ES-I3 (cell line): ENCODE data around the gene PLN.

Source experiments
- H3K36me3 ChIP-seq: 2 replicates; pipeline ENCODE4 v1.6.1; 2013; ENCODE audit warnings: mild to moderate bottlenecking, low read length, control low read depth, moderate library complexity; ENCODE audit not compliant: insufficient read depth
- H3K4me1 ChIP-seq: 2 replicates; pipeline ENCODE4 v1.6.1; 2013; ENCODE audit warnings: mild to moderate bottlenecking, control low read depth, low read length; ENCODE audit not compliant: insufficient read depth
- H3K9ac ChIP-seq: 2 replicates; pipeline ENCODE4 v1.6.1; 2013; ENCODE audit warnings: low read depth, mild to moderate bottlenecking, low read length, moderate library complexity
- H3K9me3 ChIP-seq: 2 replicates; pipeline ENCODE4 v1.6.1; 2013; ENCODE audit warnings: mild to moderate bottlenecking, low read length, moderate library complexity; ENCODE audit not compliant: control insufficient read depth, insufficient read depth

PLN gene

DNA sequence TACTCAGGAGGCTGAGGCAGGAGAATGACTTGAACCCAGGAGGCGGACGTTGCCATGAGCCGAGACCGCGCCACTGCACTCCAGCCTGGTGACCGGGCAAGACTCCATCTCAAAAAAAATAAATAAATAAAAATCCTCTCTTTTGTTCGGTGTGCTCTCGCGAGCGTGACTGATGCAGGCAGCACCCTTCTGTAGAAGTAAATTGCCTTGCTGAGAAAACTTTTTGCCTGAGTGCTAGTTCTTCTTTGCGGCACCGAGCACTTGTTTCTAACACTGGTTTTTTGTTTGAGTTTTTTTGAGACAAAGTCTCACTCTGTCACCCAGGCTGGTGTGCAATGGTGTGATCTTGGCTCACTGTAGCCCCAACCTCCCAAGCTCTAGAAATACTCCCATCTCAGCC, 30.5 kb downstream of the PLN start:
- Histone ChIP-seq H3K4me1 (no peaks in the 10 kb centered on the region), H3K9me3 (peaks cover 52% of the 10 kb centered on the region), H3K36me3 (no peaks in the 10 kb centered on the region; the same call in 1 of the 2 replicates)

DNA sequence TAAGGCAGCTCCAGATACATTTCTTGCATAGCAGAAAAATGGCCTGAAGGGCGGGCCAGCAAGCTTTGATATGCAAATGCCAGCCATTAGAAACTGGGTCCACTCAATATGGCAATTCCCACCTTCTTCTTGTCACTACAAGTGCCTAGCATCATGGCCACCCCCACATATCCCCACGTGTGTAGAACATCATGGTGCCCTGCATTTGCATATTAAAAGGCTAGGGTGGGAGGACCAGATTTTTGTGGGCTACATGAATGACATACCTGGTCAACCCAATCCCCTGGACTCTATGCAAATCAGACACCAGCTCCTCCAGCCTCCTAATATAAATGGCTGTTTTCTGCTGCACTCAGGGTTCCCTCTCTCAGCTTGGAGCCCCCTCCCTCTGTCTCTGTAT, 31.7 kb downstream of the PLN start:
- Histone ChIP-seq H3K9ac (no peak overlapping the region), H3K4me1 (no peaks in the 10 kb centered on the region), H3K36me3 (no peaks in the 10 kb centered on the region; the same call in 1 of the 2 replicates), H3K9me3 (peaks cover 40% of the 10 kb centered on the region)

More for the DNA sequence above, 30.5 kb downstream of the PLN start:
- no peak overlapping the region for H3K9ac ChIP-seq

DNA sequence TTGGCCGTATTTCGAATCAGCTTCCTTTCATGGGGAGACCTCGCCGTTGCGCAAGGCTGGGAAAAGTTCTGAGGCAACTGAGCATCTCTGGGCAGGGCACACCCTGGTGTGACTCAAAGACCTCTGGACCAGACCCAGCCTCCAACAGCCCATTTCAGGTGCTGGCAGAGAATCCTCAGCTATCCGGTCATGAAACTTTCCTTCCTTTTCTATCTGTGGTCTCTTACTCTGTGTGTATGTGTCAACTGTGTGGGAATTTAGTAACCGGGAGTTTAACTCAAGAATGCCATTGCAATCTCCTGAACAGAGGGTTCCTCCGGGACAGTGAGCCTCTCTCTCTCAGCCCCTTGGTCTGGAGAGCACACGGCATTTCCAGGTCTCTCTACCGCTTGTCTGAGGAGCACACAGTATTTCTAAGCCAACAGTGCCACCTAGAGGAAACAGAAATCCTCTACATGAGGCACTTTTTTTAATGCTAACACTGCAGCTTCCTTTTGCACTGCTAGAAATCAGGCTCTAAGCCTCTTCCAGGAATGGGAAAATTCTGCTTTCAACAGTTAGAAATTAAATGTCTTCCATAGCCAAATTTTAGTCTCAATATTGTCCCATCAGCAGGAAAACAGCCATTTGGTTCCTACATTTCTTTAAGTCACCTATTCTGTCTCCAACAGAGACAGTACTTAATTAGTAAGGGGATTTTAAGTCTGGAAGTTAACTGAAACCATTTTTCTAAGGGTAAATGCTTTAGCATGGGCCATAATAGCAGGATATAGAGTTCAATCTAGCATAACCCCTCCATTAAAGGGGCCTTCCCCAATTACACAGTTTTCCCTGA, 32.7 kb downstream of the PLN start:
- Histone ChIP-seq H3K9me3 (peaks cover 34% of the 10 kb centered on the region), H3K9ac (no peak overlapping the region), H3K4me1 (no peaks in the 10 kb centered on the region), H3K36me3 (no peaks in the 10 kb centered on the region; the same call in 1 of the 2 replicates)

DNA sequence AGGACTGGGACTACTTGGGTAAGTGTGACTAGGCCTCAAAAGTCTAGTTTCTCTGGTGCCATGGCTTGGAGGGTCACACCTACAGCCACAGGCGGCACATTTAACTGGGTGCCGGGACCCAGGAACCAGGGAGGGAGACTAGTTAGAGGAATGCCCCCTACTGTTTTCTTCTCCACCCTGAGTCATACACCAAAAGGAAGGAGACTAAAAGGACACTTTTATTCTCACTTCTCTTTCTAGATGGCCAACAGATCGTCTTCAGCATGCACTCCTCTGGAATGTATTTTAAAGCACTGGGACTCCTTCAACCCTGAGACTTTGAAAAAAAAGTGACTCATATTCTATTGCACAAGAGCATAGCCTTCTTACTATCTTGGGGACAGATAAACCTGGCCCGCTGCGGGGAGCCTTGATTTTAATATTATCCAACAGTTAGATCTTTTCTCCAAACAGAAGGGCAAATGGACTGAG, 33.4 kb downstream of the PLN start:
- Histone ChIP-seq H3K36me3 (no peaks in the 10 kb centered on the region; the same call in 1 of the 2 replicates), H3K4me1 (no peaks in the 10 kb centered on the region), H3K9me3 (peaks cover 32% of the 10 kb centered on the region)

DNA sequence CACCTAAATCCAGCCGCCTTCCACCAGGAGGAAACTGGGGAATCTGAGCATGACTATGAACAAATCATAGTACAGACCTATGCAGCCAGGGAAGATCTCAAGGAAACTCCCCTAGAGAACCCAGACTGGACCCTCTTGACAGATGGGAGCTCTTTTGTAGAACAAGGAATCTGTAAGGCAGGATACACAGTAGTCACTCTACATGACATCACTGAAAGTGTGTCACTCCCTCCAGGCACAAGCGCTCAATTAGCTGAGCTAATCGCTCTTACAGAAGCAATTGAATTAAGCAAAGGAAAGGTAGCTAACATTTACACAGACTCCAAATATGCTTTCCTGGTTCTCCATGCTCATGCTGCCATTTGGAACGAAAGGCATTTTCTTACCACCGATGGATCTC, 36.8 kb downstream of the PLN start:
- H3K36me3 ChIP-seq, result no peaks in the 10 kb centered on the region
- peaks cover 3% of the 10 kb centered on the region for H3K9me3 ChIP-seq
- H3K4me1 ChIP-seq, result peaks cover 3% of the 10 kb centered on the region
- no peak overlapping the region for H3K9ac ChIP-seq

More for the DNA sequence above, 33.4 kb downstream of the PLN start:
- no peak overlapping the region for H3K9ac ChIP-seq

DNA sequence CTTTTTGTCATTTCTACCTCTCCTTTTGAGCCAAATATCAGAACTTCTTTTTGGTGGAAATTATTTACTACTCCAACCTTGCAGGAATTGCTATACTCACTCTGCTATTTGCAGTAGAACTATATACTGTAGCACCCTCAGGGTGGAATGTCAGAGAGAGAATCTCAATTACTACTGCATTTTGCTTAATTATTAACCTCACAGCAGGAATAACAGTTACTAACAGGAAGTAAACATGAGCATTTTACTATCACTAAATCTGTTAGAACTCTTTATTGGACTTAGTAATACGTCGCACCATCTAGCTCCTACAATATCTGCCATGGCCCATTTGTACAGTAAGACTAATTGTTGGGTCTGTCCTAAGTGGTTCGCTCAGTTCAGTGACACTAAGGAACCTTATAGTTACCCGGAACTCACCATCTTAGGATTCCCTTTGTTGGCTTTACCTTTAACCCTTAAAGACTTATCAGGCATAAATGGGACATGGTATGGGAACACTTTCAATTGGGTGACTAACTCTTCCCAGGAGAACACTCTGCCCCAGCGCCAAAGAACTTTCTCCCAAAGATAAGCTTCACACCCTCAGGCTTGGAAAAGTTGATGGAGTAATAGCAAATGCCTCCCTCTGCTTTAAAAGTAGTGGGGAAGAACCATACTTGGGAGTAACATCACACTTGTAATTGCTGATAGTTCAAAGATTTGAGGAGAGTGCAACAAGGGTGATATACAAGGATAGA, 38.8 kb downstream of the PLN start:
- Histone ChIP-seq H3K9ac (no peak overlapping the region), H3K36me3 (no peaks in the 10 kb centered on the region), H3K4me1 (peaks cover 9% of the 10 kb centered on the region), H3K9me3 (no peaks in the 10 kb centered on the region)

DNA sequence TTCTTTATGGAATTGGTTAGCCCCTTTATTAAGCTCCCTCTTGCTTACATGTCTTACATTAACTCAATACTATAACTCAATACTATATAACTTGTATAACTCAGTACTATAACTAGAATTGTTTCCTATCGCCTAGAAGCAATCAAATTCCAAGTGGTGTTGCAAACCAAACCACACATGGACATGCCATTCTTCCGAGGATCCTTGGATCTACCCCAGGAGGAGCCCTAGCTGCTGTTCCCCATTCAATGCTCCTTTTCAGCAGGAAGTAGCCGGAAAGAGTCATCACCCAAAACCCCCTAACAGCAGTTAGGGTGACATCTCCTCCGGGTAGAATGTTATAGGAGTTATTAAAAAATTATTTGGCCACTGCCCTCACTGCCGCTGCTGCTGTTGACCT, 40.5 kb downstream of the PLN start:
- H3K9me3 ChIP-seq, result no peaks in the 10 kb centered on the region
- H3K4me1 ChIP-seq, result peaks cover 9% of the 10 kb centered on the region
- H3K9ac ChIP-seq, result no peak overlapping the region
- no peaks in the 10 kb centered on the region for H3K36me3 ChIP-seq

DNA sequence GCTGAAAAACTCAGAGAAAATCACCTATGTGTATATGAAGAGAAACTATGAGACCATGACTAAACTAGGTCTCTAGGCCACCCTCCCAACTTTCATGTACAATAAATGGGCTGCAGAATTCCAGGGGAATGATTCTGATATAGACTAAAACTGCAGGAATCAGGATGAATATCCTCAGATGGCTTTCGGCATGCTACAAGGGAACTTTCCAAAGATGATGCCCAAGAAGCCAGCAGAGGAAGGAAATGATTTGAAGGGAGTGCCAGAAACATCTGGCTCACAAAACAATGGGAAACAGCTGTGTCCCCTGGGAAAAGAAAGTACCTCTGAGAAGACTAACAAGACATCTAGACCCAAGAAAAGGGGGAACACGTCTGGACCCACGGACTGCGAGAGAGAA, 41.1 kb downstream of the PLN start:
- Histone ChIP-seq H3K36me3 (no peaks in the 10 kb centered on the region), H3K4me1 (peaks cover 9% of the 10 kb centered on the region), H3K9ac (no peak overlapping the region), H3K9me3 (no peaks in the 10 kb centered on the region)

DNA sequence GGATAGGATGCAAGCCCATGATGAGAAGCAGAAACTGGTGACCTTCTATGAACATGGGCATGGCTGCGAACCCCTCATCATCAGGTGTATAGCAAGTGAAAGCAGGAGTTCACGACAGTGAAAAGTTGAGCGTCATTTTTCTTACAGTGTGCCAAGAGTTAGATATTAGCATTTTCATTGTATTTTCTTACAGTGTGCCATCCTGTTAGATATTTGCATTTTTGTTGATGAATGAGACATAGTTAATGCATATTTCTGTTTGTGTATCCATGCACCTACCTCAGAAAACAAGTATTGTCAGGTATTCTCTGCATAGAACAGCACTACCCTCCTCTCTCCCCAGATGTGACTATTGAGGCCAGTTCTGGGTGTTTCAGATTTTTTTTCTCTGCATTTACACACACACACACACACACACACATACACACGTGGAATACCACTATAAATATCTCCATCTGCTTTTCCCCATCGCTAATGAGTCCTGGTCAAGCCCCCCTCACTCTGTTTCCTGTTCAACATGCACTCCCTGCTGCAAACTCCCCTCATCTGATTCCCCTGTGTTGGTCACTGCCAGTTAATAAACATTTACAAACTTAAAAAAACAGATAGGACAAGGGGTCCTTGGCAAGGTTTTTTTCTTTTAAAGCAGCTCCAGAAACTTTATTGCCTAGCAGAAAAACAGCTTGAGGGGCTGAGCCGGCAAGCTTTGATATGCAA, 41.7 kb downstream of the PLN start:
- peaks cover 9% of the 10 kb centered on the region for H3K4me1 ChIP-seq
- no peaks in the 10 kb centered on the region for H3K9me3 ChIP-seq
- no peak overlapping the region for H3K9ac ChIP-seq
- no peaks in the 10 kb centered on the region for H3K36me3 ChIP-seq

DNA sequence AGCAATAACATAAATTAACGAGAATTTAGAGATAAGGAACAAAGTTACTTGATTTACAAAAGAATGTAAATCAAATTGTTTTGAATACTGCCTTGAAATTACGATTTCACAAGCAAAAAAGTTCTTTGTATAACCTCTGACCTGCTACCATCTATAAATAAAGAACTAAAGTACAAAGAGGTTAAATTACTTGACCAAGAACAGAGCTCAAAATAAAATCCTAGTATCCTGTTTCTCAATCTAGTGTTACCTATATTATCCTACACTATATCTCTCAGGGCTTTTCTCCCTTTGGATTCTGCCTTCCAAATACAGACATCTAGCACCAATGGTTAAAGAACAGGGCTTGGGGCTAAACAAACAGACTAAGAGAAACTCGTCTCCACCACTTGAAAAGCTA, 43.8 kb downstream of the PLN start:
- Histone ChIP-seq H3K4me1 (peaks cover 9% of the 10 kb centered on the region), H3K36me3 (no peaks in the 10 kb centered on the region), H3K9me3 (0 out of 2 replicates have a peak, but pooled peaks cover 2% of the 10 kb centered on the region)

DNA sequence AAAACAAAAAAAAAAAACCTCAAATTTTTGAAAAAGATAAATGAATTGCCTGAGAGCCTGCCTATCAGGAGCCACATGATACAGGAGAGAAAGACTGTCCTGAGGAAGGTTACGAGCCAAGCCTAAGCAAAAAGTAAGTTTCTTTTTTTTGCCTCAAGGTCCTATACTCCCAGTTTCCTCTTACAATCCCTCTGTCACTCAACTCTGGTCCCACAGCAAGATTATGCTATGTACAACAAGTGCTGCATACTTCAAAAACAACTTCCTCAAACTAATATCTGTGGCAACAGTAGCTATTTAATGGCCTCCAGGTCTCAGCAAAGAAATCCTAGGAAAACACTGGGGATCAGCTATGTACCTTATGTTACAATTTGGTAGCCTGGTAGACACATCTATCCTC, 46.8 kb downstream of the PLN start:
- Histone ChIP-seq H3K9me3 (0 out of 2 replicates have a peak, but pooled peaks cover 2% of the 10 kb centered on the region), H3K9ac (no peak overlapping the region), H3K4me1 (peaks cover 6% of the 10 kb centered on the region), H3K36me3 (no peaks in the 10 kb centered on the region)

More for the DNA sequence above, 43.8 kb downstream of the PLN start:
- no peak overlapping the region for H3K9ac ChIP-seq

DNA sequence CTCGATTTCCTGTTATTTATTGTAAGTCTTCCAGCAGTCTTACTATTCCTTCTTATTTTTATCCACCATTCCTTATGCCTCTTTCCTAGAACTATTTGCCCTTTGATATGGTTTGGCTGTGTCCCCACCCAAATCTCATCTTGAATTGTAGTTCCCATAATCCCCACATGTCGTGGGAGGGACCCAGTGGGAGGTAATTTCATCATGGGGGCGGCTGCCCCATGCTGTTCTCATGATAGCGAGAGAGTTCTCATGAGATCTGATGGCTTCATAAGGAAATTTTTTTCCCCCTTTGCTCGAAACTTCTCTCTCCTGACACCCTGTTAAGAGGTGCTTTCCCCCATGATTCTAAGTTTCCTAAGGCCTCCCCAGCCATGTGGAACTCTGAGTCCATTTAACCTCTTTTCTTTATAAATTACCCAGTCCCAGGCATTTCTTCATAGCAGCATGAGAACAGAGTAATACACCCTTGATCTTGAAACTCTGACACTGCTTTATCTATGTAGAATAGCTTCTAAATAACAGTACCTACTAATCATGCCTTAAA, 48.8 kb downstream of the PLN start:
- Histone ChIP-seq H3K9me3 (0 out of 2 replicates have a peak, but pooled peaks cover 2% of the 10 kb centered on the region), H3K36me3 (no peaks in the 10 kb centered on the region), H3K4me1 (no peaks in the 10 kb centered on the region; the same call in 1 of the 2 replicates), H3K9ac (no peak overlapping the region)

DNA sequence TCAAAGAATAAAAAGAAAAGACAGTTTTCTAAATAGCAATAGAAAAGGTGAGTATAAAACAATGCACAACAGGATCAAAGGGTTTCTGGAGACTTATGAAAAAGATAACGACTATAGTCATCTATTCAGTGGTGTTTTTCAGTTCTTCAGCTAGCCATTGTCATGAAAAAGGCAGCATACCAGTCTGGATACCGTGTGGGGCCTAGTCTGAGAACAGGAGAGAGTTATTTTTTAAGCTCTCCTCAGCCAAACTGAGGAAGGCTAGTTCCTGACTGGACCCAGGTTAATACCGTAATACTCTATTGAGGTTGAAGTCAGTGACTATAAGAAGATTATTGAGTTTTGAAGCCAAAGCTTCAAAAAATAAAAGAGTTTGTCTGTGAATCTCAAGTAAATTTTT, 49.5 kb downstream of the PLN start:
- Histone ChIP-seq H3K4me1 (no peaks in the 10 kb centered on the region; the same call in 1 of the 2 replicates), H3K9ac (no peak overlapping the region), H3K9me3 (0 out of 2 replicates have a peak, but pooled peaks cover 2% of the 10 kb centered on the region), H3K36me3 (no peaks in the 10 kb centered on the region)

DNA sequence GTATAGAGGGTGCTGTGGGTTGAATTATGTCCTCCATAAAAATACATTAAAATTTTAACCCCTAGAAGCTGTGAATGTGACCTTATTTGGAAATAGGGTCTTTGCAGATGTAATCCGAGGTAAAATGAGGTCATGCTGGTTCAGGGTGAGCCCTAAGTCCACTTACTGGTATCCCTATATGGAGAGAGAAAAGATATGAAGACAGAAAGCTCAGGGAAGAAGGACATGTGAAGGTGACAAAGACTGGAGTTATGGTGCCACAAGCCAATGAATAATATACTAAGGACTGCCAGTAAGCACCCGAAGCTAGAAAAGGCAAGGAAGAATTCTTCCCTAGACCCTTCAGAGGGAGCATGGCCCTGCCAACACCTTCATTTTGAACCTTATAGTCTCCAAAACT, 50.2 kb downstream of the PLN start:
- Histone ChIP-seq H3K9me3 (peaks cover 6% of the 10 kb centered on the region; the same call in 1 of the 2 replicates), H3K36me3 (no peaks in the 10 kb centered on the region), H3K9ac (no peak overlapping the region), H3K4me1 (no peaks in the 10 kb centered on the region; the same call in 1 of the 2 replicates)
